HG03432 (cell line): ENCODE data around the gene THSD7A.
A peak's percentile ranks its signal among the peaks of the same experiment; 100 is the strongest.

Source experiments
- ATAC-seq: cut with Tn5 transposase; IDR thresholded peaks from one replicate; pipeline ENCODE4 v1.9.1; 2021; ENCODE audit warnings: mild to moderate bottlenecking, moderate library complexity; ENCODE audit not compliant: unreplicated experiment

THSD7A gene

DNA sequence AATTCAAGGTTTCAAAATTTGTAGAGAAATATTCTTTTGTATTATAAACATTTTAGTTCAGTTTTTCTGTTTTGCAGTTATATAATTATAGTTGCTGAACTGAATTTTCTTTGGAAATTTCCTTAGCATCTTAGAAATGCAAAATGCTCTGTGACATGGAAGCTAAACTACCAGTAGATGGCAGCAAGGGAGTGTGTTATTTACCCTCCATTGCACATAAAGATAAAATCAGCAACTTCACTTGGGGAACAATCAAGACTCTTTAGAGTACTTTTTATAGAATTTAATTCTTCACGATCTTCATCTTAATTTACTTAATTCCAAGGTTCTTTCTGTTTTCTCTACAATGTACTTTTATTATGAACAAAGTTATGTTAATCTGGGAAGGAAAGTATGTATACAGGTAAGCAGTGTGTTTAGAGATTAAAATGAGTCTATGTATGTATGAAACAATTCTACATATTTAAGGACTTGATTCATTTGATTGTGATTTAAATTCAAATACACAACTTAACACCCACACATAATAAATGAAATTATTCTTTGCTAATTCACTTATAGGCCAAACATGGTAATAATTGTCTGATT lies 404.2 kb downstream of the THSD7A start:
- peak; percentile 70 for ATAC-seq

DNA sequence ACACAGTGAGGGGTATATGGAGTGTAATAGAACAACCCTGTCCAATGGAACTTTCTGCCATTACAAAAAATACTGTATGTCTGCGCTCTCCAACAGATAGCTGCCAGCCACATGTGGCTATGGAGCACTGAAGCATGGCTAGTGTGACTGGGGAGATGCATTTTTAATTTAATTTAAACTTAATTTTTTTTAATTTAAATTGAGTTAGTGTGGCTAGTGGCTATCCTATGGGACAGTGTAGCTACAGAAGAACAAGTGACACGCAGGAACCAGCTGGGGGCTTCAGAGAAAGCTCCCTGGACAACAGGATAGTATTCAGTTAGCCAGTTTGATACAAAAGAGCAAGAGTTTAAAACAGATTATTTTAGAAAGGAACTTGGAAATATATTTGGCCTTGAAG lies 408.0 kb downstream of the THSD7A start:
- ATAC-seq: no peak

DNA sequence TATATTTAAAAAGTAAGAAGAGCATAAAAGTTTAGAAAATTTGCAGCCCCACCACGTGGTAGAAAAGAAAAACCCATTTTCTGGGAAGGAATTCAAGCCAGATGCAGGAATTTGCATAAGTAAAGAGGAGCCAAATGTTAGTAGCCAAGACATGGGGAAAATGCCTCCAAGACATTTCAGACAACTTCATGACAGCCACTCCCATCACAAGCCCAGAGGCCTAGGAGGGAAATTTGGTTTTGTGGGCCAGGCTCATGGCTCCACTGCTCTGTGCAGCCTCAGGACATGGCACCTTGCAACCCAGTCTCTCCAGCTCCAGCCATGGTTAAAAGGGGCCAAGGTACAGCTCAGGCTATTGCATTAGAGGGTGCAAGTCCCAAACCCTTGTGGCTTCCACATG lies 411.9 kb downstream of the THSD7A start:
- no peak for ATAC-seq

DNA sequence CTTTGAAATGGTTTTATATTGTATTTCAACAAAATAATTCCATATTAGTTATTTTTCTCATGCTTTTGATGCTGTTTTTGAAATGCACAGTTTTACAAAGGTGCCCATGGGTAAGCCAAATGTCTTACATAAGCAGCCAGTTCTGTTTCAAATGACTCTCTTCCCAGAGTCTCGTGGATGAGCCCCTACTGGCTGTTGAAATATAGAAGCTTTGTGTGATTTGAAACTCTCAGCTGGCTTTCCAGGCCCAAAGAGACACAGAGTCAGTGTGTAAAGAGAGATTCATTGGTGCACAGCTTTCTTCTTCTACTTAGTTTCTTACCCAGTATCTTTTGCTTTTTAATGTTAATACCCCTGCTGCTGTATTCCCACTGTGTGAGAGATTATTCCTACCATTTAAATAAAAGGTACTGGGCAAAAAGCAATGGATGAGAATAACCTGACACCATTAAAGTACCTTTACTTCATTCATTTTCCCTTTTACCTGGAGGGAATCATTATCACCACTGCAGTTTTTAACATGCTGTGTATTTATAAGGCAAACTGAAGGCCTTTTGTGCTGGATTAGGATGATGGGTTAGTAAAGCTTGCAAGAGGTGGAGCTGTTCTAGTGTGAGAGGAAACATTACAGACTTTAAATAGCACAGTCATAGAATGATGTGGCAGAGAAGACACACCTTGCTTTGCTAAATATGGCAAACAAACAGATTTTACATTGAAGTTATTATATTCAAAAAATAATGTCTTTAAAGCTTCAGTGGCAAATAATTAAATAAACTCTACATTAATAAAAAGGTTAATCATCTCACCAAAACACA lies 415.1 kb downstream of the THSD7A start:
- ATAC-seq: no peak

DNA sequence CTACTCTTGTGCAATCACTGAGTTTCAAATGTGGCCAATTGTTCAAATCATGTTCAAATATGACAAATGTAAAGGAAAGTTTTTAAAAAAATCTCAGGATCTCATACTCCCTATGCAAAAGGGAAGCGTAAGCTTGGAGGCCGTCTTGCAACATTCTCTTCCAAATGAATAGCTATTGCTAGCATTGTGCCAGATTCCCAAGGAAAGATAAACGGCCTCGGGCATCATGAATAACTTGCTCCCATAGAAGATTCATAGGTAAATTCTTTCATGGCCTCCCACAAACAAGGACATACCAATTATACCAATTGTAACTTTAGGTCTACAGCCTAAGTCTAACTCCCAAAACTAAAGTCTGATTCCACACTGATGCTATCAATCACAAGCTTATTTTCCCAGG lies 416.9 kb downstream of the THSD7A start:
- ATAC-seq: no peak

DNA sequence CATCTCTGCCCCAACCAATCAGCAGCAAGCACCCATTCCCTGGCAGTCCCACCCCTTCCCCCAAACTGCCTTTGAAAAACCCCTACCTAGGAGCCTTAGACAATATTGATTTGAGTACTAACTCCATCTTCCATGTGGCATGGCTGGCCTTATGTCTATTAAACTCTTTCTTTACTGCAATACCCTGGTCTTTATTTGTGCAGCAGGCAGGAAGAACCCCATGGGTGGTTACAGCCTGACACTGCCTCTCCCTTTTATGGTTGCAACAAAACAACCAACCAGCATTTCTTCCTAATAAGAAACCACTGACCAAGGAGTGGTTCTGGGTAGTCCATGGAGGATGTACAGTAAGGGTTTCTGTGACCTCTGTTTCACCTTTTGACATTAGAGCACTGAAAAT lies 418.1 kb downstream of the THSD7A start:
- ATAC-seq: no peak

DNA sequence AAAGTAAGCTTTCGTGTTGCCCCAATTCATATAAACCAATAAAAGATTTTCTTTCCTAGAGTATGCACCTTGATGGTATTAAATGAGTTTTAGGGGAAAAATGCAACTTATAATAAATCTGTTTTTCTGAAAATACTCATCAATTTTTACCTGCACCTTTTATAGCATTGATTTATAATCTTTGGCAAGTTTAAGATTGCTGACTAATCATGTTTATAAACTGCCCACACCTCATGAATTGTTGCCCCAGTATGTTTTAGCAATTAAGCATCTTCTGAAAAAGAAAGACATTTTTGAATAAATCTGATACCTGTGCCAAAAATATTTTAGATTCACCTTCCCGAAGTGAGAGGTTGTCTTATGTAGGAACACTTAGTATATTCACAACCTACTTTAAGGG lies 420.0 kb downstream of the THSD7A start:
- no peak for ATAC-seq

DNA sequence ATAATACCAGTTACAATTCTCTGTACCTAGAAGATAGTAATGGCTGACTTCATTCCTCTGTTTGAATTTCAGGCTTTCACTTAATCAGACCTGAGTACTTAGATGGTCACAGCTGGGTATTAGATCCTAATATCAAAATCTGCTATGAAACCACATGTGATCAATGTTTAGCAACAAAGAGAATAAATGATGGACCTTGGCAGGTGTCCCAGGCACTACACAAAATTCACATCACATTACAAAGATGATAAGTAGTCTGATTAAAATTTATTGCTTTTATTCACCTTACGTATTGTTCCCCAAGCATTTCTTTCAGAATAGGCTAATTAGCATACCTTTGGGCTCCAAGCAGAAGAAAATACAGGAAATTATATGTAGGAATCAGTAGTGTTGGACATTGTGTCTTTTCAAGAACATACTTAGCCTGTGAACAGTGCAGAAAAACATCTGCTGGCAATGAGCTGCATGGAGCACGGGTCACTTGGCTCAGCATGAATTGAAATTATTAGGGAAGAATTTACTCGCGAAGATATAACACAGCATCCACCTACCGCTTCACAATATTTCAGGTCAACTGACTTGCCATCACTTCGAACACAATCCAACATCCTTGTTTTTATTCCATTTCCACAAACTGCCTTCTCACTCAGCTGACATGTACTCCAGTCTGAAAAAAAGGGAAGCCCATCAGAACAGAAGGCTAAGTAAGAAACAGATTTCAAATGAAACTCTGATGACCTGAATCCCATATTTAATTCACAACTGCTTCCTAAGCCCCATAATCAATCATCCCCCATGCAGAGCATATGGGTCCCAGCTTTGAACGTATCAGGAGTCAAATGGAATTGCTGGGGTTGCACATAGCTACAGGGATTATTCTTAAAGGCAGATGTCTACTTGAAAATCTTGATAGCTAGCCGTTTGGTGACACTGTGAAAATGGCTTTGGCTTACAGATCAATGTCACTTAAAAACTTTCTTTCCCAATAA lies 421.0 kb downstream of the THSD7A start:
- no peak for ATAC-seq

DNA sequence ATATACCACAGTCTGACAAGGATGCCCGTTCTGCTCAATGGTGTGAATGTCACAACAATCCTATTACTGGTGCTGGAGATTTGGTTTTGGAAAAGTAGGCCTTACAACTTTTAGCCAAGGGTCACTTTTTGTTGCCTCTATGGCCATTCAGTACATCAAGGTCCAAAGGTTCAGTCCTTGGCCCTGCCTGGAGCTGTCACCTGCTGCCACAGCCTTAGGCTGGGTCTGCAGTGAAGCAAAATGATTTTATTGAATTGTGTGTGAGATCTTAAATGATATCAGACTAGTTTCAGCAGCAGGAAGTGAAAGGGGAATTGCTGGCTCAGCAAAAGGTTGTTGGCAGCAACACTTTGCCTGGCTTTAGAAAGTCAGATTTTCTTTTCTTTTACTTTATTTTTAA lies 427.6 kb downstream of the THSD7A start:
- no peak for ATAC-seq

DNA sequence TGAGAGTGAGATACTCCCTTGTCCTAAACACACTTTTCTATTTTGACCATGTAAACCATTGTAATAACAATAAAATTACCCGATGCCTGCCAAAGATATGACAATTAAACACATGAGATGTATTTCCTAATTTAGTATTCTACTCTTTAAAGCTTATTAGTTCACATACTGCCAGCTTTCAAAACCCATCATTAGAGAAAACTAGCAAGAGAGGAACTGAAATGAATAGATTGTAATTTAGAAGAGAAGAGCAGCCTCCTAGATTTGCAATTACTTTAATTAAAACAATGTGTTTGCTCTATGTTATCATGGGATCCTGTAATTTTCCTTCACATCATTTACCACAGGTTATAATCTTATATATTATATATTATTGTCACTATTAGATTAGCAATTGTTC lies 428.2 kb downstream of the THSD7A start:
- ATAC-seq: no peak

DNA sequence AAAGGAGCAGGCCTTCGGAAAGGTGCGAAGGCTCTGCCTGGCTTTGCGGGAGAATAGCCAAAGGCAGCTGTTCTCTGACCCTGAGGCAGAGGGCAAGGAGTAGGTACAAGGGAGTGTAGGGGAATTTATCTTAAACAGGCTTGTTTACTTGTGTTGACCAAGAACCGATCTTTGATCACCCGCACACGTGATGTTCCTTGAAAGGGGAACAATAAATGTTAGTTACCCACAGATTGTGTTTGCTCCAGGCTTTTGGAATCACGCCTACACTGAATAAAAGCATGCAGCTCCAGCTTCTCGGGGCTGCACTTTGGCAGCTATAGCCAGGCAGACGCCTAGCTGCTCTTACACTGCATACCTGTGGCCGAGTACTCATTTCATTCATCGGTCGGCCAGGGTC lies 437.6 kb downstream of the THSD7A start:
- no peak for ATAC-seq

DNA sequence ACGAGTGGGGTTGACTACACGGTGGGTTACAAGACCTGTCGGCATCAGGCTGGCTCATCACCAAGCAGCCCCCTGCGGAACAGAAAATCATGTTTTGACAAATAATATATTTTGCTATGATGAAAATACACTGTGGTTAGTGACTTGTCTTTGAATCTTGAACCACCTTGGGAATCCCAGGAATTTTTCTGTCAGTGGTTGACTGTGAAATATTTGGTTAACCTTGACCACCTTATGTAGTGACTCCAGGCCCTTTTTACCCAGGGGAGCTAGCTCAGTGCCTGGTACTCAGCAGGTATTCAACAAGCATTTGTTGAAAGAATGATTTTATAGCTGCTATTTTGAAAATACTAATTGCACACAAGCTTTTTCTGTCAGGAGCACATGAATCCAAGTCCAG lies 452.4 kb downstream of the THSD7A start:
- no peak for ATAC-seq

DNA sequence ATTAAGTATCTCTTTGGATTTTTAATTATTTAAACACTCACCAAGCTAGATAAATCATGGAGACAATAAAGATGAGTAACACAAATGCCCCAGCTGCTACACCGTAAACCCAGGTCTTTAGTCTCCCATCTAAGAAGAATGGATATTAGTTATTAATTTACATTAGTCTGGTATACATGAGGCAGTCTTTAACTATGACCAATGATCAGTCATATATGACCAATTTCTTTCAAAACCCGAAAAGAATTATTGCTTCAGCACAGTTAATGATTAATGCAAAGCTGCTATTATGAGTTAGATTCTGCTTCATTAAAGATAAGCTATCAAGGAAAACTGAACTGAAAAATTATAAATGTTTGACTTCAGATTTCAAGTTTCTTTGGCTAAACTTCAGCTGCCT lies 455.5 kb downstream of the THSD7A start:
- ATAC-seq: no peak

DNA sequence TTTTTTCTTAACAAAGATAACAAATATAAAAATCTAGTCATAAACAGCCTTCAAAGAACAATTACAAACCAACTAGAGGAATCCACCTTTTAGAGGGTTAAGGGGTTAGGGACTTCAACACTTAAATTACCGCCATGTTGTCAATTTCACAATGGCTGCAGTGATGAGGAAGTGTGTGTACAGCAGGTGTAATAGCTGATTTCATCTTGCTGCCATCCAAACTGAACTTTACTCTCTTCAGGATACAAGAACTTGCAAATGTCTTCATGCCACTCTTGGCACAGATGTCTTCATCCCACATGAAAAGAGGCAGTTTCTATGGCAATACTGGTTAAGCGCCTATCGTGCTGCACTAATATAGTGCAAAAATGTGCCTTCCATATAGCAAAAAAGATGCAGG lies 457.4 kb downstream of the THSD7A start:
- no peak for ATAC-seq

DNA sequence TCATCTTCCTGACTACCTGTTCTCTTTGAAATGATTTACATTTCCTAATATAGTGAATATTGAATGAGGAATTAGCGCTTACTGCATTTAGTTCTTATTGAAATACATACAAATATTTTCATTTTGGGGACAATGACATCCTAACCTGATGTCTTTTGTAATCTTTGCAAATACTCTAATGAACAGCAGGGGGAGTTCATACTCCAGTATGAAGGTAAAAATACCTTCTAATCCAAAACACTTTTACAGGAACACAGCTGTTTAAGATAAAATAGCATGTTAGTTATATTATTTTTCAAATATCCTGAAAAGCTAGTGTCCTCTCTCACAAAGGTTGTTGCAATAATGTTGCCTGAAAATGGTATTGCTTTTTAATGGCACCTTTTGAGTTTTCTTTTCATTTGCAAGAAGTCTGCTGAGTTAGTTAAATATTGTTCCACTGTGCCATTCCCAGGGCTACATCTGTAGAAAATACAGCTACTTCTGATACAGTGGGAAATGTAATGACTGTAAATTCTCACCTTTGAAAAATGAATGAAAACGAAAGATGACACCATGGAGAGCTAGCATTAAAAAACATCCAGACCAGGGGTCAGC lies 458.4 kb downstream of the THSD7A start:
- ATAC-seq: peak; percentile 45

DNA sequence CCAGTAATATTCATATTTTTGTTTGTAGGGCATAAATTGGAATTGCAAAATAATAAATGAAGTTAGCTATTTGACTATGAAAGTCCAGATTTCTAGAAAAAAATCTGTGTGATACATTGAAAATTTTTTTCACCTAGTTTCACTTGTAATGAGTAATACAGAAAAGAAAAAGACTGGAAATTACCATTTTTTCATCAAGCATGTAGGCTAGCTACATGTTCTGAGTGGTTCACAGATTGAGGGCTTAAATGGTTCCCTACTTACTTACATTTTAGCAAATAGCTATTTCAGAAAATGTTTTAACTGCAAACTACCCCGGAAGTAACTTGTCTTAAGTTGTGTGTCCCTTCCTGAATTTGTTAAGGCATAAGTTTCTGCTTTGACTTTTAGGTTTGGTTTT lies 462.3 kb downstream of the THSD7A start:
- ATAC-seq: peak; percentile 71

DNA sequence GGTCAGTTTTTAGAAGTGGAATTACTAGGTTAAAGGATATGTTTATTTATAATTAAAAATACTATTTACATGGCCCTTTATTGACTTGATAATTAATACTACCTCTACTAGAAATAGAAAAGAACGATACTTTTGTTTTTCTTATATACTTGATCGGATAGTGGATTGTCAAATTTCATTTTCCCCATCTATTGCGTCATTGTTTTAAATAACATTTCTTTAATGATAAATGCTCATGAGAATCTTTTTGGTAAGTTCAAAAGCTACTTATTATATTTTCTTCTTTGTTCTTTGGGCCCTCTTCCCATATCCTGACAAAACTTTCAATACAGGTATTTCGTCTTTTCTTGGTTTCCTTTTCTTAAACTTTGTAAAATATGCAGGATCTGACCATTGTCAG lies 465.9 kb downstream of the THSD7A start:
- ATAC-seq: no peak

DNA sequence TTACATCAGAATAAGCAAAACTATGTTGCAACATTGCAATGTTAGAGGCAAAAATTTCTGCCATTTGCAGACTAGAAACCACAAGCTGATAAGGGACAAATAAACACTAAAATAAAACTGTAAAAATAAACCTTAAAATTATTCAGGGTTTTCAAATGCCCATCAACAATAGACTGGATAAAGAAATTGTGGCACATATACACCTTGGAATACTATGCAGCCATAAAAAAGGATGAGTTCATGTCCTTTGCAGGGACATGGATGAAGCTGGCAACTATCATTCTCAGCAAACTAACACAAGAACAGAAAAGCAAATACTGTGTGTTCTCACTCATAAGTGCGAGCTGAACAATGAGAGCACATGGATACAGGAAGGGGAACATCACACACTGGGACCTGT lies 473.4 kb downstream of the THSD7A start:
- no peak for ATAC-seq

DNA sequence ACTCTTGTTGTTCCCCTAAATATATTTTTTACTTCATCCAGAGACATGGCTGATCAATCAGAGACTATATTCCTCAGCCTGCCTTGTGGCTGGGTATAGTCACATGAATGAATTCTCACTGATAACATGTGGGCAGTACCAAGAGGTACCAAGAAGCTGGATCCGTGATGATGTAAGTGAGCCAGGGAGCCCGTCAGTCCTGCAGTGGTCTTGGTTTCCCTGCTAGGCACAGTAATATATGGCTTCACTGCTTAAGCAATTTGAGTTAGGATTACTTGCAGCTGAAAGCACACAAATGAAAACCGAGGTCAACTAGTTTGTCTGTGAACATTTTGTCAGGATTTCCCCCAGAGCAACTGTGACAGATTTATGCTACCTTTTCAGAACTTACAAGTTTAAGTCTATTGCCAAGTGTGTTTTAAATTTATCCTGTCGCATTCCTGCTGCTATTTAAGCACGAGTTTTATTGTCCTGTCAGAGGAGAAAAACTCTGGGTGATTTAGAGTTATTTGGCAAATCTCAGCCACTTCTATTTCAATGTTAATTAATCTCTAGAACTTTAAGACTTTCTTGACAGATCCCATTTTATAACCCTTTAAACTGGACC lies 476.5 kb downstream of the THSD7A start:
- no peak for ATAC-seq

DNA sequence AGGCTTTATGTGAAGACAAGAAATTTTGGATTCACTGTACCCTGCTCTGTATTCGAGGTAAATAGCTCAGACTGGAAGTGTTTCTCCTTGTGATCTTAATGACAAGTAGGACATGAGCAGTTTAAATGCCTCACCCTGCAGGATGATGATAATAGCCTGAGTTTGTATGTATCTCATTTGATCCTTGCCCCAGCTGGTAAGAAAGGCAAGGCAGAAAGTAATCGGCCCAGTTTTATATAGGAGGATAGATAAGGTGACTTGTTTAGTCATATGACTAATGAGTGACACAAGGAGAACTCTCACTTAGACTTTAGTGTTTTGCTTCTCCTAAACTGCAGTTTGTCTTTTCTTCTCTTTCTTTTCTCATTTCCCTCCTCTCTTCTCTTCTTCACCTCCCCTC lies 485.7 kb downstream of the THSD7A start:
- no peak for ATAC-seq

DNA sequence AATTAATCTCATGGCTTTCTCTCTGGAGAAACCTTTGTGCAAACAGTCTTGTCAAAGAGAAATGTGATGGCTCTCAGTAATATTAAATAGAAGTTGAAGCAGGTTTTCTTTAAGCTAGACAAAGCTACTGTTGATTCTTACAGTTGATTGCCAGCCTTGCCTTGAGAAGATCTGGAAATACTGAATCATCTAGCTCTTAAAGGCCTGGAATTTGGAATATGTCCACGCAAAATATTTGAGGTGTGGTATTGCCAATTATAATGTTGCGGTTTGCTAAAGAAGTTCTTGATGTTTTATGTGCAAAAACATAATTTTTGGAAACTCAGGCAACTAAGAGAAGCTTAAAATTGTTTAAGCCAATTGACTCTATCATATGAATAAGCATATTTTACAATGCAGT lies 486.4 kb downstream of the THSD7A start:
- ATAC-seq: no peak
